GM18517 (cell line): ENCODE measurements around the gene CASP3.
"Not testable (repeated sequence)": the region's sequence is repeated elsewhere in the genome, so short reads cannot be mapped to it uniquely, and the experiment has no call there.

ENCODE experiments used
- ATAC-seq: cut with Tn5 transposase; IDR thresholded peaks from one replicate; pipeline ENCODE4 v1.9.1; 2021; ENCODE audit warnings: mild to moderate bottlenecking, moderate library complexity; ENCODE audit not compliant: unreplicated experiment

CASP3 gene

DNA sequence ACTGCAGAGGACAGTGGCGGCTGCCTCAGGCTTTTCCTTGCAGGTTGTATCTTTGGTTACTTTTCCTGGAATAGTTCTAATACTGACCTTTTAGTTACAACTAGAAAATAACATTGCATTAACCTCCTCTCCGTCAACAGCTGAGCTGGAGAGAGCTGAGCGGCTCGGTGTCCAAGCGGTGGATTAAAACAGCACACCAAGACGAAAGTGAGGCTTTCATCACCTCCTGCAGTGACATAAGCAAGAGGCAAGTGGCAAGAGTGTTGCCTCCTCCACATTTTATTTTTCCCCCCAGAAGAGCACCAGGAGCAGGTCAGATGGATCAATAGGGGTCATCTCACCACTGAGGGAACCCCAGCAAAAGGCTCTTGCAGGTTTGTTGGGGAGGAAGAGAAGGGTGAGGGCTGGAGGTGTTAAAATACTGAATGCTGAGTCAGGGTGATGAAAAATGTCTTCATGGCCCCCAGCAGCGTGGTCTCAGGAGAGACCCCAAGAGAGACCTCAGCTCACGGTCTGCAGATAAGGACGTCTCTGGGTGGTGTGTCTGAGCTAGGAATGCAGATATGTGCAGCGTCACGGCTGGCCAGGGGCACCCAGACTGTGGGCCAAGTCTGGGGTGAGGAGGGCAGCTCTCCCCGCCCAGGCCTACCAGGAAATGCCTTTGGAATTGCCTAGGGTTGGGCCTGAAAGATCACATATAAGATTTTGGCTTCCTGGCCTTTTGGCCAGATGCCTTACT, 50.3 kb downstream of the CASP3 start:
- no peak for ATAC-seq

DNA sequence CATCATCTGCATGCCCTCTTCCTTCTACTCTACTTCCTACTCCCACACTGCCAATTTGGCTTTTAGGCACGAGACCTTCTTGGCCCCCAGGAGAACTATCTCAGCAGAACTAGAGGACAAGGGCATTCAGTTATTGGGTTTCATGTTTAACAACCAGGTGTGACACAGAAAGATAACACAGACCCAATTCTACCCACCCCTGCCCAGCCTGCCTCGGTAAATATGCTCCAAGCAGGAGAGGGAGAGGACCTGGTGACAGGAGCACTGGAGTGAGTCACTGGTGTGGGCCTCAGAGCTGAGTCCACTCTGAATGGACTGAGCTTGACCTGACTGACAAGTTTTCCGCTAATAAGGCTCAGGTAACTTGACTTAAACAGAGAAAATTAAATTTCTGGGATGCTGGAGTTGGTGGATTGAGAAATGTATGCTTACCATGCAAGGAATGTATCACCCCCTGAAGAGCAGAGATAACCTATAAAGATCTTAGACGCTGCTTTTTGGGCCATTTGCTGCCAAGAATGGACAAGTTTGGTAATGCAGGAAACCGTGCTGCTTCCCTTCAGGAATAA, 52.5 kb downstream of the CASP3 start:
- no peak for ATAC-seq

DNA sequence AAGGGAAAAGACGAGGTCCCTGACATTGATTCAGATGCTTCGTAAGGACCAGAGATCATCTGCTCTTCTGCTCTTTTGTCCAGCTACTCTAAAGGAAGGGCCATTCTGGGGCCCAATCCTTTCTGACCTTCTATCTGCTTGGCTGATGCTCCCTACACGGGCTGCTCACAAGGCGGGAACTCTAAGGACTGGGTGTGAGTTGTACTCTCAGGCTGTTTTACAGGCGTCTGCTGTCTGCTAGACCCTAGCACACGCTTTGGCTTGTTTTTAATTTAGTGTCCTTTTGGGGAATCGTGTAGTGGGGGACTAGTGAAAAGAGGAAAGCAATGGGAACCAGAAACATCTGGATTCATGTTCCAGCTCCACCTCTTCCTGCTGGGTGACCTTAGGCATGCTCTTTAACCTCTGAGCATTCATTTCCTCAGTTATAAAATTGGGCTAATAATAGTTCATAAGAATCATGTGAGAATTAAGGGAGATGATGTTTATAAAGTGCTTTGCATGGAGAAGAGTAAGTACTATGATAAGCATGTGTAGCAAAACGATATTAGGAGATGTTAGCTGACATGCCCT, 53.1 kb downstream of the CASP3 start:
- no peak for ATAC-seq

DNA sequence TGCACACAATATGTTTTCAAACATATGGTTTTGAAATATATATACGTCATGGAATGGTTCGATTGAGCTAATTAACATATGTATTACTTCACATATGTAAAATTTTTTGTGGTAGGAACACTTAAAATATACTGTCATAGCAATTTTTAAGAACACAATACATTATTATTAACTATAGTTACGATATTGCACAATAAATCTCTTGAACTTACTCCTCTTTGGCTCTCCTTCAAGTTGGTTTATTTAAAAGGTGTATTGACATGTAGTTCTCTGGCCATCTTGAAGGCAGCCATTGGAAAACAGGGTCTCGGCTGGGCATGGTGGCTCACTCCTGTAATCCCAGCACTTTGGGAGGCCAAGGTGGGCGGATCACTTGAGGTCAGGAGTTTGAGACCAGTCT, 53.8 kb downstream of the CASP3 start:
- no peak for ATAC-seq

DNA sequence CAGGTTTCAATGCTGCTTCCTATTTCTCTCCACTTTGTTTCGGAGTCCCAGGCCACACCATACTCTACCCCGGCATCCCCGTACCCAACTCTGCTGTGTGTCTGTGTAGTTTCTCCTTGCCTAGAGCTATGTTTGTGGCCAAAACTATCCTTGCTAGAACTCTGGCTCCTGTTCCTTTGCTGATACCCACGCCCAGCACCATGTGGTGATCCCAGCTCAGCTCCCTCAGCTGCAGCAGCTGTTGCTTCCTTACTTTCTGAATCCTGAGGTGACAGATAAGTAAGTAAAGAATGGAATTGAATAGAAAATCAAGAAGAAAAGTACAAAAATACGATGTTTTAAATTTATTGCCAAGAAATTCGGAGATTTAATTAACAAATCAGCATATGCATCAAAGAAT, 55.8 kb downstream of the CASP3 start:
- ATAC-seq = no peak

DNA sequence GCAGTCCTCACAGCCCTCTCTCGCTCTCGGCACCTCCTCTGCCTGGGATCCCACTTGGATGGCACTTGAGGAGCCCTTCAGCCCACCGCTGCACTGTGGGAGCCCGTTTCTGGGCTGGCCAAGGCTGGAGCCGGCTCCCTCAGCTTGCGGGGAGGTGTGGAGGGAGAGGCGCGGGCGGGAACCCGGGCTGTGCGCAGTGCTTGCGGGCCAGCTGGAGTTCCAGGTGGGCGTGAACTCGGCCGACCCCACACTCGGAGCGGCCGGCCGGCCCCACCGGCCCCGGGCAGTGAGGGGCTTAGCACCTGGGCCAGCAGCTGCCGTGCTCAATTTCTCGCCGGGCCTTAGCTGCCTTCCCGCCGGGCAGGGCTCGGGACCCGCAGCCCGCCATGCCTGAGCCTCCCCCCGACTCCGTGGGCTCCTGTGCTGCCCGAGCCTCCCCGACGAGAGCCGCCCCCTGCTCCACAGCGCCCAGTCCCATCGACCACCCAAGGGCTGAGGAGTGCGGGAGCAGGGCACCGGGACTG, 57.4 kb downstream of the CASP3 start:
- not testable (repeated sequence) for ATAC-seq

DNA sequence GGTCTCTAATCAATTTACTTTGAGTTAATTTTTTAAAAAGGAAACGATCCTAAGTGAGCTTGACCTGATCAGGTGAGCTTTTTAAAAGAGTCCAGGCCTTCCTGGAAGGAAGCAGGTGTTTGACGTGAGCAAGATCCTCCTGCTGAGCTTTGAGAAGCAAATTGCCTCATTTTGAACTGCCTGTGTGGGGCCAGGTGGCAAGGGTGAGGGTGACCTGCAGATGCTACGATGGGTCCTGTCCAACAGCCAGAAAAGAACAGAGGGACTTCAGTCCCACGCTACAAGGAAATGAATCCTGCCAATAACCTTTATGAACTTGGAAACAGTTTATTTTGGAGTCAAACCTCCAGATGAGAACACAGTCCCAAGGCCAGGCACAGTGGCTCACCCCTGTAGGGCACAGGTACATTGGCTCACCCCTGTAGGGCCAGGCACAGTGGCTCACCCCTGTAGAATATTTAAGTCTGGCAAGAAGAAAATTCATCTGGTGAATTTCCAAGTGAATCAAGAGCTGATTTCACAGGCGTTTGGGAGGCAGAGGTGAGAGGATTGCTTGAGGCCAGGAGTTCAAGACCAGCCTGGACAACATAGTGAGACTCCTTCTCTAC, 58.1 kb downstream of the CASP3 start:
- no peak for ATAC-seq

DNA sequence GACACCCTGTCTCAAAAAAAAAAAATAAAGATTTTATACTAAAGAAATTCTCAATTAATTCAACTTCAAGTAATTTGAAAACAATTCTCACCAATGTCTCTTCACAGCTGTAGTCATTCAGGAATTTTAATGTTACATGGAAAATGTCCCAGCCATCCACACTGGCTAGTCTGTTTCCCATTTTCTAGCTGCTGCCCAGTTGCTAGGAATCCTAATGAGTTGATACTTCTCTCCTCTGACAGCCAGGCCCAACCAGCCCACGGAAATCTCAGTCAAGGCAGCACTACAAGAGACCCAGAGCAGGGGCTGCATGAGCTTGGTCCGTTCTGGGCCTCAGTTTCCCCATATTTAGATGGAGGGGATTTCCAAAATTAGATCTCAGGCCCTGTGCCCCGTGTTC, 59.1 kb downstream of the CASP3 start:
- no peak for ATAC-seq

DNA sequence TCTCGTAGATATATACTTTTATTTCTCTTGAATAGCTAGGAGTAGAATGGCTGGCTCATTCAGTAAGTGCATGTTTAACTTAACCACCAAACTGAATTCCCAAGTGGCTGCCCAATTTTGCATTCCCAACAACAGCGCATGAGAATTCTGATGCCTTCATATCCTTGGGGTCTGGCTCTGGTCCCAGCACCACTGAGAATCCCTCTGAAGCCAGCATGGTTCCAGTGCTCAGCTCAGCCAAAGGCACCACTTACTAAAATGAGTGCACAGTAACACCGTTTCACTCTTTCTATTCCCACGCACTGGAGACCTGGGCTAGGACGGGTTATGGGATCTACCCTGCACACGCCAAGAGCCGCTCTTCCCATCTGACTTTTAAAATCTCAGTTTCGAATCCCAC, 60.4 kb downstream of the CASP3 start:
- ATAC-seq = no peak

DNA sequence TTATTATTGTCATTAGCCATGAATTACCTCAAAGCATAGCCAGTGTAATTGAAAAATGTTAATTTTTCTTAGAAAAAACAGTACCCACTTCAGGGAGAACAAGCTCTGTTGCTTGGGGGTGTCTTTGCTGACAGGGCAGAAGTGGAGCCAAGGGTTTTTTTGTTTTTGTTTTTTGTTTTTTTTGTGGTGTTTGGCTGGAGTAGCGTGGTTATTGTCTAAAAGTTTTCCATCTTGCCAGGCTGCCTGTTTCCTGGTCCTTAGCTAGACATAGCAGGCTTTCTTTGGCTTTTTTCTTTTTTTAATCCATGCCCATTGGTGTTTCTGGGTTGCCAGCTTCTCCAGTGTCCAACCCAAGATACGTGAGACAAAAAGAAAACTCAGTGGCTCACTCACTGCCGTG, 61.5 kb downstream of the CASP3 start:
- no peak for ATAC-seq

DNA sequence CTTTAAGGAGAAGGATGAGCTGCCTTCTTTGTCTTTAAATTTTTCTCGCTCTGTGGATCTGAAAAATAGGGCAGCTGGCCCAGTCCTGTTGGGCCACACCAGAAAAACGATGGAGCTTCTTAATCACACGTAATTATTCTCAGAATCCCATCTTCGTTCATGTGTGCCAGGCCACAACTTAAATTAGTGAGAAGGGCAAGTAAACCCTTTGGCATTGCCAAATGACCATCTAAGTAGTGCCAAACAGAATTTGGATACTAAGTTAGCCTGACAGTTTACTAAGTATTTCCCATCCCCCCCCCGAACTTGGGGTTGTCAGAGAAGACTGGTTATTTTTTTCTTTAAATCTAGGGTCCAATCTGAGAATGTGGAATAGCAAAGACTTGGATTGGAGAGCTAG, 62.0 kb downstream of the CASP3 start:
- ATAC-seq = no peak

DNA sequence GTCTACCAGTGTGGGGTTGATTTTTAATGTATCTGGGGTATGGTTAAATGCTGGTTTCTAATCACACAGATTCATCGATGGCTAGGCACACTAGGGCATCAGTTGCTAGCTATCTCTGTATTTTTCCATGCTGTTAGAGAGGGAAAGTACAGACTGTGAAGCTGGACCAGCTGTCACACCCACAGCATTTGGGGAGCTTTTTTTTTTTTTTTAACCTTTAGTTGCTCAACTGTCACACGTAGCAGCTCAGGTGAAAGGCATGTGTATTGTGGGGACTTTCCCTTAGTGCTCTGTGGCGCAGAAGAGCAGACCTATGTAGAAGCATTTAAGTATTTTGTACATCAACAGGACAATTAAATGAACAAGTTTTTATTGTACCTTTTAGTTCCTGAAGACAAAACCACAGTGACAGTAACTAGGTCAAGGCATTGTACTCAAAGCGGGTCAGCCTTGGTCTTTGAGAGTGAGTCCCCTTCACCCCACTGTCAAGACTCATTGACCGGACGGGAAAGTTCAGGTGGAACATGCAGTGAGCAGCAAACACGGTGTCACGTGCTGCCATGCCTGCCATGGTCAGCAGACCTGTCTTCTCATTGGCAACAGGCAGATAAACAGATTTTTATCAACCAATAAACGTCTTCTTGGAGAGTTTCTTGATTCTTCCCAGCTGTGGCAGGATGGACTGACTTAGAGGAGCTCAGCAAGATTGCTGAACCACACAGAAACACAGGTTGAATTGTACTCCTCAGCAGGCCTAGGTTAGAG, 65.3 kb downstream of the CASP3 start:
- ATAC-seq = peak; percentile 60
